Measurements from ENCODE around the gene ADAMTSL1. TPM values are rescaled to one million over a fixed set of nuclear protein-coding genes. Genes with fewer than 3 reads are reported as not detected.

Gene ADAMTSL1
- total and polyA plus RNA-seq, 2 of the 8 experiments (the other 6 are each of a cell fraction or from before 2014, with no cell fraction given) = 0.84 to 1.1 TPM

DNA sequence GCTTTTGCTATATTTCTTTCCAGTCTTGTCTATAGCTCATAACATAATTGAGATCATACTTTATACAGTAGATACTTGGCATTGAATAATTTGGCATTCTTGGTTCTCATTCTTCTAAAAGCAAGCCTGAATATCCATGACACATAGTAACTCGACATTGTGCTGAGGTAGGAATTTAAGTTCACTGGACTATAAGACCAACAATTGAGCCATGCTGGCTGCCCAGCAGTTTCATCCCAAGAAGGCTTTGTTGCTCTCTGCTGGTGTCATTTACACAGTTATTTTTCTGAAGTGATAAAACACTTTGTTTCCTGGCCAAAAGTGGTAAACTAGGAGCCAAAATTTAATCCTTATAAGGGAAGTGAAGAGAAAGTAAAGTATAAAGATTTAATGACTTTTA is 192.0 kb downstream of the ADAMTSL1 start:
- no peak for FAIRE-seq
- WGBS, 2 experiments (ENCODE audit: extremely low coverage in 1 of 2, insufficient coverage in 1 of 2, insufficient read length in 1 of 2, insufficient replicate concordance in 2 of 2, low coverage in 1 of 2, low lambda C conversion rate in 2 of 2, missing lambda C conversion rate in 1 of 2) = 79% methylated on average over 1 of the region's 1 CpG; no CpG with 5 or more reads in 1 of the 2 experiments
- DNase-seq (ENCODE audit: low read depth in 1 of 2, low spot score in 2 of 2) = no peak
- no peak overlapping the region for H2BK20ac ChIP-seq (ENCODE audit: low read length)
- H3K36me3 ChIP-seq (ENCODE audit: control insufficient read depth in 2 of 4, insufficient read depth in 4 of 4, low read length in 3 of 4) = no peaks in the 10 kb centered on the region
- H2BK120ac ChIP-seq (replicated peaks; ENCODE audit: low read depth, low read length) = no peak overlapping the region
- H2BK12ac ChIP-seq (ENCODE audit: low read depth, low read length) = no peak overlapping the region
- no peak overlapping the region for H3K27ac ChIP-seq (ENCODE audit: low read depth, low read length)
- no peak overlapping the region for H2BK15ac ChIP-seq (ENCODE audit: low read length)
- H3K27me3 ChIP-seq (replicated peaks in 1 of 4; ENCODE audit: control insufficient read depth in 3 of 4, extremely low read depth in 1 of 4, insufficient read depth in 3 of 4, low read length in 3 of 4) = no peaks in the 10 kb centered on the region
- H3K4me2 ChIP-seq (ENCODE audit: insufficient read depth in 1 of 2, low read depth in 2 of 2, low read length in 2 of 2) = no peak overlapping the region
- no peak overlapping the region for H3K56ac ChIP-seq (replicated peaks; ENCODE audit: insufficient read length, low read depth, low read length)
- H2BK5ac ChIP-seq (ENCODE audit: low read depth, low read length) = no peak overlapping the region
- no peaks in the 10 kb centered on the region for H3K9me3 ChIP-seq (ENCODE audit: insufficient read depth in 2 of 2, low read depth in 1 of 2, low read length in 1 of 2)
- H3K4me1 ChIP-seq (replicated peaks in 1 of 4; ENCODE audit: control insufficient read depth in 3 of 4, insufficient read depth in 4 of 4, low read length in 3 of 4) = peaks cover 0 to 5% (median 0%) of the 10 kb centered on the region in 4 experiments; a peak in 1 of 7 replicates
- no peaks in the 10 kb centered on the region for H3K79me2 ChIP-seq (ENCODE audit: control insufficient read depth in 1 of 2, insufficient read depth in 2 of 2, low read length in 2 of 2)
- H2AFZ ChIP-seq (ENCODE audit: low read length) = no peak overlapping the region
- H3K4ac ChIP-seq (replicated peaks; ENCODE audit: insufficient read length, low read depth, low read length) = no peak overlapping the region
- H3K18ac ChIP-seq (ENCODE audit: extremely low read depth, low read length) = no peak overlapping the region
- H4K20me1 ChIP-seq (replicated peaks in 1 of 2; ENCODE audit: control insufficient read depth in 1 of 2, insufficient read depth in 2 of 2, low read length in 2 of 2) = no peaks in the 10 kb centered on the region
- no peak overlapping the region for H3K4me3 ChIP-seq (ENCODE audit: extremely low read depth in 1 of 4, insufficient read depth in 2 of 4, low read depth in 3 of 4, low read length in 4 of 4)
- H3K9ac ChIP-seq (replicated peaks in 1 of 4; ENCODE audit: extremely low read depth in 1 of 4, low read depth in 3 of 4, low read length in 3 of 4) = no peak overlapping the region
- no peak overlapping the region for H4K8ac ChIP-seq (ENCODE audit: extremely low read depth, insufficient read depth, low read length)
- no peak overlapping the region for H4K91ac ChIP-seq (replicated peaks; ENCODE audit: insufficient read length, low read length)
- POLR2A ChIA-PET (ENCODE audit: partially characterized antibody) = no interaction called here
- H3K79me1 ChIP-seq (ENCODE audit: low read depth, low read length) = no peaks in the 10 kb centered on the region
- H4K5ac ChIP-seq (ENCODE audit: insufficient read length, low read depth, low read length) = no peak overlapping the region
- H2AK5ac ChIP-seq (ENCODE audit: low read depth, low read length) = no peak overlapping the region
- H3K23ac ChIP-seq (ENCODE audit: insufficient read length) = no peak overlapping the region
- no peak overlapping the region for H3K14ac ChIP-seq (ENCODE audit: insufficient read length)
- H3K23me2 ChIP-seq (ENCODE audit: low read depth, low read length) = no peaks in the 10 kb centered on the region
- CTCF ChIA-PET (ENCODE audit: partially characterized antibody) = interaction anchor here (1.3 kb wide), 1 partner anchor 11 kb away, joined by 4 read pairs; no protein-coding TSS in a partner anchor
- TF ChIP-seq, protein P1, sequence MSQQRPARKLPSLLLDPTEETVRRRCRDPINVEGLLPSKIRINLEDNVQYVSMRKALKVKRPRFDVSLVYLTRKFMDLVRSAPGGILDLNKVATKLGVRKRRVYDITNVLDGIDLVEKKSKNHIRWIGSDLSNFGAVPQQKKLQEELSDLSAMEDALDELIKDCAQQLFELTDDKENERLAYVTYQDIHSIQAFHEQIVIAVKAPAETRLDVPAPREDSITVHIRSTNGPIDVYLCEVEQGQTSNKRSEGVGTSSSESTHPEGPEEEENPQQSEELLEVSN (IDR thresholded peaks at IDR 0.05) = no peak
- TF ChIP-seq SRF (IDR thresholded peaks at IDR 0.05; ENCODE audit: low read depth, low read length) = no peak
- TF ChIP-seq RBBP5 (IDR thresholded peaks at IDR 0.05; ENCODE audit: borderline replicate concordance, low read depth, low read length) = no peak
- TF ChIP-seq PHF8 (conservative IDR thresholded peaks at IDR 0.05; ENCODE audit: low read depth, low read length) = no peak
- no peak for TF ChIP-seq HDAC2 (IDR thresholded peaks at IDR 0.05; ENCODE audit: borderline replicate concordance in 1 of 2, low read depth in 2 of 2, low read length in 2 of 2)
- no peak for TF ChIP-seq GABPA (IDR thresholded peaks at IDR 0.05; ENCODE audit: borderline replicate concordance, insufficient read depth, low read length)
- TF ChIP-seq KDM4A (IDR thresholded peaks at IDR 0.05; ENCODE audit: low read depth, low read length, severe bottlenecking) = no peak
- no peak for TF ChIP-seq TBP (IDR thresholded peaks at IDR 0.05; ENCODE audit: low read depth, low read length)
- TF ChIP-seq SIN3A (conservative IDR thresholded peaks at IDR 0.05 in 1 of 2, IDR thresholded peaks at IDR 0.05 in 1 of 2; ENCODE audit: low read depth in 1 of 2, low read length in 2 of 2) = no peak
- TF ChIP-seq YY1 (IDR thresholded peaks at IDR 0.05; ENCODE audit: low read depth, low read length) = no peak
- no peak for TF ChIP-seq SAP30 (IDR thresholded peaks at IDR 0.05; ENCODE audit: insufficient read depth, insufficient replicate concordance, low read length)
- TF ChIP-seq CTBP2 (IDR thresholded peaks at IDR 0.05; ENCODE audit: borderline replicate concordance, insufficient read depth, insufficient read length, low read length) = no peak
- no peak for TF ChIP-seq CHD2 (IDR thresholded peaks at IDR 0.05; ENCODE audit: low read length)

Data from H1 (cell line).